Measurements from ENCODE around the gene FAM135A. TPM values are rescaled to one million over a fixed set of nuclear protein-coding genes. Genes with fewer than 3 reads are reported as not detected.

FAM135A gene
- total and polyA plus RNA-seq, 2 experiments from 2014 or later = 35.2 to 68.7 TPM

- no peak overlapping the region for H3K4me2 ChIP-seq
- H3K9me3 Mint-ChIP-seq = no peaks in the 10 kb centered on the region
- no peaks in the 10 kb centered on the region for H3K36me3 Mint-ChIP-seq (ENCODE audit: low read depth)
- no peak overlapping the region for H2AFZ ChIP-seq
- no peak for DNase-seq (ENCODE audit: low spot score)
- no peak overlapping the region for H3K4me3 Mint-ChIP-seq
- H3K4me3 ChIP-seq = no peak overlapping the region
- no peaks in the 10 kb centered on the region for H3K27me3 ChIP-seq (ENCODE audit: insufficient read depth)
- H3K27ac Mint-ChIP-seq = no peak overlapping the region
- H3K4me1 Mint-ChIP-seq = no peaks in the 10 kb centered on the region
- no peak overlapping the region for H3K27ac ChIP-seq (ENCODE audit: low read depth)
- no peaks in the 10 kb centered on the region for H3F3A ChIP-seq (replicated peaks; ENCODE audit: low read depth)
- no peak for ATAC-seq
- no peaks in the 10 kb centered on the region for H3K36me3 ChIP-seq (ENCODE audit: insufficient read depth)
- no peaks in the 10 kb centered on the region for H3K4me1 ChIP-seq (ENCODE audit: insufficient read depth)
- TF ChIP-seq CREB1 (CRISPR knock-in tag; IDR thresholded peaks at IDR 0.05; ENCODE audit: low read depth) (no peak), ZNF331 (CRISPR knock-in tag; IDR thresholded peaks at IDR 0.05; ENCODE audit: low read depth) (no peak), JUNB (IDR thresholded peaks at IDR 0.05; ENCODE audit: unreplicated experiment) (no peak), EZH2phosphoT487 (IDR thresholded peaks at IDR 0.05; ENCODE audit: unreplicated experiment) (no peak)
- no peaks in the 10 kb centered on the region for H3K27me3 Mint-ChIP-seq (ENCODE audit: insufficient read depth, low read depth, poor library complexity)
- no peaks in the 10 kb centered on the region for H3K79me2 ChIP-seq (replicated peaks; ENCODE audit: insufficient read depth)
- H4K20me1 ChIP-seq (replicated peaks; ENCODE audit: insufficient read depth) = no peaks in the 10 kb centered on the region
- H3K9me2 ChIP-seq (ENCODE audit: insufficient read depth) = peaks cover 5% of the 10 kb centered on the region; the same call in 1 of the 2 replicates
Measured at GRCh38 chr6:70389261-70389660, 24.0 kb upstream of the FAM135A start.

- H3K27me3 Mint-ChIP-seq (ENCODE audit: insufficient read depth, low read depth, poor library complexity) = no peaks in the 10 kb centered on the region
- Histone ChIP-seq H3K4me2 (no peak overlapping the region), H3K4me1 (ENCODE audit: insufficient read depth) (no peaks in the 10 kb centered on the region), H4K20me1 (replicated peaks; ENCODE audit: insufficient read depth) (no peaks in the 10 kb centered on the region), H3F3A (replicated peaks; ENCODE audit: low read depth) (no peaks in the 10 kb centered on the region), H3K27me3 (ENCODE audit: insufficient read depth) (no peaks in the 10 kb centered on the region), H3K4me3 (no peak overlapping the region), H3K36me3 (ENCODE audit: insufficient read depth) (no peaks in the 10 kb centered on the region), H3K9me2 (ENCODE audit: insufficient read depth) (peaks cover 5% of the 10 kb centered on the region; the same call in 1 of the 2 replicates), H3K79me2 (replicated peaks; ENCODE audit: insufficient read depth) (no peaks in the 10 kb centered on the region), H2AFZ (no peak overlapping the region), H3K27ac (ENCODE audit: low read depth) (no peak overlapping the region)
- ATAC-seq (no peak), DNase-seq (ENCODE audit: low spot score) (no peak)
- no peaks in the 10 kb centered on the region for H3K9me3 Mint-ChIP-seq
- H3K36me3 Mint-ChIP-seq (ENCODE audit: low read depth) = no peaks in the 10 kb centered on the region
- no peak overlapping the region for H3K27ac Mint-ChIP-seq
- H3K4me3 Mint-ChIP-seq = no peak overlapping the region
- TF ChIP-seq CTCF (conservative IDR thresholded peaks at IDR 0.05; ENCODE audit: low read depth in 2 of 2) (no peak), REST (IDR thresholded peaks at IDR 0.05; ENCODE audit: unreplicated experiment) (no peak), ZNF462 (CRISPR knock-in tag; IDR thresholded peaks at IDR 0.05) (no peak), POLR2AphosphoS5 (IDR thresholded peaks at IDR 0.05; ENCODE audit: low read depth) (no peak), EZH2phosphoT487 (IDR thresholded peaks at IDR 0.05; ENCODE audit: unreplicated experiment) (no peak)
- H3K4me1 Mint-ChIP-seq = peaks cover 8% of the 10 kb centered on the region; the same call in 2 of the 3 replicates
Measured at GRCh38 chr6:70390067-70390466, 23.2 kb upstream of the FAM135A start.
